Measurements from ENCODE around the gene MROH2B. TPM values are rescaled to one million over a fixed set of nuclear protein-coding genes. Genes with fewer than 3 reads are reported as not detected.

MROH2B gene
- total RNA-seq, 1 donor from 2014 or later: not detected

GRCh38 chr5:40984884-40985283 is 86.3 kb downstream of the MROH2B start:
- Histone ChIP-seq H3K4me1 (no peaks in the 10 kb centered on the region), H3K27ac (no peak overlapping the region), H3K36me3 (no peaks in the 10 kb centered on the region), H3K4me3 (no peak overlapping the region), H3K9me3 (no peaks in the 10 kb centered on the region), H3K27me3 (no peaks in the 10 kb centered on the region)
- no peak for TF ChIP-seq CTCF (IDR thresholded peaks at IDR 0.05)
- ATAC-seq (no peak), DNase-seq (no peak)
- intact Hi-C loops (cut with DNase I): no loop called here

GRCh38 chr5:40983781-40984180 is 87.4 kb downstream of the MROH2B start:
- ATAC-seq (no peak), DNase-seq (no peak)
- no peaks in the 10 kb centered on the region for H3K36me3 ChIP-seq
- H3K9me3 ChIP-seq: no peaks in the 10 kb centered on the region
- intact Hi-C loops (cut with DNase I): no loop called here
- no peak overlapping the region for H3K27ac ChIP-seq
- H3K4me3 ChIP-seq: no peak overlapping the region
- no peak for TF ChIP-seq CTCF (IDR thresholded peaks at IDR 0.05)
- H3K27me3 ChIP-seq: no peaks in the 10 kb centered on the region
- no peaks in the 10 kb centered on the region for H3K4me1 ChIP-seq

- intact Hi-C loops (cut with DNase I): no loop called here
- no peak for DNase-seq
These were observed 89.7 kb downstream of the MROH2B start for GRCh38 chr5:40981420-40981819.

GRCh38 chr5:40976836-40977235 is 94.3 kb downstream of the MROH2B start:
- TF ChIP-seq CTCF (IDR thresholded peaks at IDR 0.05): no peak

More at GRCh38 chr5:40981420-40981819, 89.7 kb downstream of the MROH2B start:
- Histone ChIP-seq H3K36me3 (no peaks in the 10 kb centered on the region), H3K4me3 (no peak overlapping the region), H3K27me3 (no peaks in the 10 kb centered on the region), H3K4me1 (no peaks in the 10 kb centered on the region), H3K9me3 (no peaks in the 10 kb centered on the region), H3K27ac (no peak overlapping the region)
- no peak for TF ChIP-seq CTCF (IDR thresholded peaks at IDR 0.05)
- peak; percentile 24 for ATAC-seq

GRCh38 chr5:40976041-40976440 is 95.1 kb downstream of the MROH2B start:
- Histone ChIP-seq H3K36me3 (no peaks in the 10 kb centered on the region), H3K27me3 (no peaks in the 10 kb centered on the region), H3K27ac (no peak overlapping the region), H3K4me1 (no peaks in the 10 kb centered on the region), H3K9me3 (no peaks in the 10 kb centered on the region), H3K4me3 (no peak overlapping the region)
- ATAC-seq (no peak), DNase-seq (no peak)
- intact Hi-C loops (cut with DNase I): no loop called here
- TF ChIP-seq CTCF (IDR thresholded peaks at IDR 0.05): no peak

More at GRCh38 chr5:40976836-40977235, 94.3 kb downstream of the MROH2B start:
- Histone ChIP-seq H3K4me1 (no peaks in the 10 kb centered on the region), H3K27ac (no peak overlapping the region), H3K36me3 (no peaks in the 10 kb centered on the region), H3K27me3 (no peaks in the 10 kb centered on the region), H3K4me3 (no peak overlapping the region), H3K9me3 (no peaks in the 10 kb centered on the region)
- no peak for DNase-seq
- intact Hi-C loops (cut with DNase I): no loop called here
- no peak for ATAC-seq

- H3K36me3 ChIP-seq: no peaks in the 10 kb centered on the region
- DNase-seq: no peak
- no peak for TF ChIP-seq CTCF (IDR thresholded peaks at IDR 0.05)
- intact Hi-C loops (cut with DNase I): no loop called here
- no peak for ATAC-seq
- H3K27ac ChIP-seq: no peak overlapping the region
- H3K27me3 ChIP-seq: no peaks in the 10 kb centered on the region
- H3K9me3 ChIP-seq: no peaks in the 10 kb centered on the region
- no peak overlapping the region for H3K4me3 ChIP-seq
- H3K4me1 ChIP-seq: no peaks in the 10 kb centered on the region
These were observed 97.7 kb downstream of the MROH2B start for GRCh38 chr5:40973364-40974004.

Data from upper lobe of right lung (tissue), 1 donor.